ENCODE data around the gene PRR18.

The PRR18 gene

GRCh38 chr6:166262743-166263515, 45.3 kb downstream of the PRR18 start:
- Histone ChIP-seq H3K9ac (ENCODE audit: low read depth in 1 of 2, low read length in 2 of 2) (no peak overlapping the region), H3K27ac (ENCODE audit: low read depth, low read length) (no peak overlapping the region), H3K4me1 (ENCODE audit: control insufficient read depth in 1 of 2, insufficient read depth in 2 of 2, low read length in 2 of 2) (peaks cover 4% of the 10 kb centered on the region in 2 donors), H3K9me3 (ENCODE audit: control insufficient read depth in 1 of 2, low read length in 2 of 2) (no peaks in the 10 kb centered on the region), H3K27me3 (ENCODE audit: control insufficient read depth in 1 of 2, insufficient read depth in 2 of 2, low read length in 2 of 2) (peaks cover 0 to 3% of the 10 kb centered on the region in 2 donors), H3K4me3 (ENCODE audit: low read depth in 1 of 2, low read length in 2 of 2) (no peak overlapping the region), H3K36me3 (ENCODE audit: control insufficient read depth in 1 of 2, insufficient read depth in 2 of 2, low read length in 2 of 2) (no peaks in the 10 kb centered on the region)

DNA sequence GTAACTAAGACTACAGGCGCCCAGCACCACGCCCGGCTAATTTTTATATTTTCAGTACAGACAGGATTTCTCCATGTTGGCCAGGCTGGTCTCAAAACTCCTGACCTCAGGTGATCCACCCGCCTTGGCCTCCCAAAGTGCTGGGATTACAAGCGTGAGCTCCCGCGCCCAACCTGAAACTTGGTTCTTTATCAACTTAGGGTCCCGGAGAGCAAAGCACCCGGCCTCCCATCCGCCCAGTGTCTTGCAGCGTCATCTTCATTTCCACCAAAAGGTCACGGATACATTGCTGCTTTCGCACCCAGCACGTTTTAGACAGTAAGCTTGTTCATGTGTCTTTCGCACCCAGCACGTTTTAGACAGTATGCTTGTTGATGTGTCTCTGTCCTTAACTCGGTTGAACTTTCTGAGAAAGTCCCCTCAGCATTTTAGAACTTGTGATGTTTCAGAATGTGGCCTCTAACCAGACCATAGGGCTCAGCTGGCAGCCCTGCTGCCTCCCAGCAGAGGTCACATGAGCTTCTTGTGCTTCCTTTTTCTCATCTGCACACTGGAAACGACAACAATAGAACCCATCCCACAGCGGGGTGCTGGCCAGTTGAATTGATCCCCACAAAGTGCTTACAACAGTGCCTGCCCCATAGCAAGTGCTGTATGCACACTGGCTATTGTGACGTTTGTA, 48.8 kb downstream of the PRR18 start:
- H3K27ac ChIP-seq (ENCODE audit: low read depth, low read length): no peak overlapping the region
- H3K27me3 ChIP-seq (ENCODE audit: control insufficient read depth in 1 of 2, insufficient read depth in 2 of 2, low read length in 2 of 2): peaks cover 0 to 8% of the 10 kb centered on the region in 2 donors

GRCh38 chr6:166258854-166259276, 49.3 kb downstream of the PRR18 start:
- Histone ChIP-seq H3K36me3 (ENCODE audit: control insufficient read depth in 1 of 2, insufficient read depth in 2 of 2, low read length in 2 of 2) (no peaks in the 10 kb centered on the region), H3K4me1 (ENCODE audit: control insufficient read depth in 1 of 2, insufficient read depth in 2 of 2, low read length in 2 of 2) (peaks cover 4 to 6% of the 10 kb centered on the region in 2 donors), H3K27ac (ENCODE audit: low read depth, low read length) (no peak overlapping the region), H3K27me3 (ENCODE audit: control insufficient read depth in 1 of 2, insufficient read depth in 2 of 2, low read length in 2 of 2) (peaks cover 0 to 14% of the 10 kb centered on the region in 2 donors), H3K9ac (ENCODE audit: low read depth in 1 of 2, low read length in 2 of 2) (no peak overlapping the region), H3K9me3 (ENCODE audit: control insufficient read depth in 1 of 2, low read length in 2 of 2) (no peaks in the 10 kb centered on the region), H3K4me3 (ENCODE audit: low read depth in 1 of 2, low read length in 2 of 2) (no peak overlapping the region)

More for the DNA sequence above, 48.8 kb downstream of the PRR18 start:
- Histone ChIP-seq H3K9me3 (ENCODE audit: control insufficient read depth in 1 of 2, low read length in 2 of 2) (no peaks in the 10 kb centered on the region), H3K36me3 (ENCODE audit: control insufficient read depth in 1 of 2, insufficient read depth in 2 of 2, low read length in 2 of 2) (no peaks in the 10 kb centered on the region), H3K4me1 (ENCODE audit: control insufficient read depth in 1 of 2, insufficient read depth in 2 of 2, low read length in 2 of 2) (peaks cover 4% of the 10 kb centered on the region in 2 donors), H3K9ac (ENCODE audit: low read depth in 1 of 2, low read length in 2 of 2) (no peak overlapping the region), H3K4me3 (ENCODE audit: low read depth in 1 of 2, low read length in 2 of 2) (no peak overlapping the region)

DNA sequence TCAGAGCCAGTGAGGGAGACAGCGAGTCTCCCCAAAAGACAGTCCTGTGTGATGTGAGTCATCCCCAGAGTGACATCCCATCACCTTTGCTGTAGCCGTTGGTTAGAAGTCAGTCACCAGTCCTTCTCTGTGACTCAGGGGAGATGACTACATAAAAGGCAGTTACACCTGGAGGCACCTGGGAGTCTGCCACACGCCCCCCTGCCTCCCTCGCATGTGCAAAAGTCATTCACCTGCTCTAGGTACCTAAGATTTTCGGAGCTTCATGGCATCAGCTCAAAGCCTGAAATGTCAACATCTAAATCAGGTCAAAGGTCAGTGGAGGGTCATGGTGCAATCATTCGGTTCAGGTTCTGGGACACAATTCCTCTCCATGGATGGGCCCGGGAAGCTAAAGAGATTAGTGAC, 50.3 kb downstream of the PRR18 start:
- Histone ChIP-seq H3K4me3 (ENCODE audit: low read depth in 1 of 2, low read length in 2 of 2) (no peak overlapping the region), H3K36me3 (ENCODE audit: control insufficient read depth in 1 of 2, insufficient read depth in 2 of 2, low read length in 2 of 2) (no peaks in the 10 kb centered on the region), H3K9ac (ENCODE audit: low read depth in 1 of 2, low read length in 2 of 2) (no peak overlapping the region), H3K27ac (ENCODE audit: low read depth, low read length) (no peak overlapping the region), H3K9me3 (ENCODE audit: control insufficient read depth in 1 of 2, low read length in 2 of 2) (no peaks in the 10 kb centered on the region), H3K4me1 (ENCODE audit: control insufficient read depth in 1 of 2, insufficient read depth in 2 of 2, low read length in 2 of 2) (peaks cover 4 to 11% of the 10 kb centered on the region in 2 donors), H3K27me3 (ENCODE audit: control insufficient read depth in 1 of 2, insufficient read depth in 2 of 2, low read length in 2 of 2) (peaks cover 0 to 21% of the 10 kb centered on the region in 2 donors)

Measured in duodenal mucosa (tissue), 2 donors.